Upper lobe of right lung (tissue), 1 donor: ENCODE results near the gene CA6. TPM values are rescaled to one million over a fixed set of nuclear protein-coding genes. Genes with fewer than 3 reads are reported as not detected.

Source experiments
- ATAC-seq: fragments of 200-7000 bp; cut with Tn5 transposase; one replicate; pipeline ENCODE4 v1.9.1; 2020; ENCODE audit warnings: mild to moderate bottlenecking, moderate library complexity
- DNase-seq: peaks from one replicate; pipeline ENCODE4 v3.0.0-alpha.2; 2020
- H3K27ac ChIP-seq: fragments of 200-600 bp; one replicate; pipeline ENCODE4 v1.8.0; 2022
- H3K27me3 ChIP-seq: fragments of 200-600 bp; one replicate; pipeline ENCODE4 v1.8.0; 2022; ENCODE audit warnings: mild to moderate bottlenecking
- H3K36me3 ChIP-seq: fragments of 200-600 bp; one replicate; pipeline ENCODE4 v1.8.0; 2022
- H3K4me1 ChIP-seq: fragments of 200-600 bp; one replicate; pipeline ENCODE4 v1.8.0; 2022
- H3K4me3 ChIP-seq: fragments of 200-600 bp; one replicate; pipeline ENCODE4 v1.8.0; 2022; ENCODE audit warnings: mild to moderate bottlenecking
- H3K9me3 ChIP-seq: fragments of 200-600 bp; one replicate; pipeline ENCODE4 v1.8.0; 2022
- intact Hi-C: fragments of 100-400 bp; cut with DNase I; formaldehyde crosslinking; loops from one replicate; pipeline ENCODE4 v1.11.0; 2022
- total RNA-seq: library from RNA; stranded (reverse); fragmentation: NEBNext Ultra II Directional; extraction: Animal tissue kit (Norgen Biotek cat#: 25700); gene quantifications from one replicate; pipeline ENCODE4 v1.2.1, GENCODE V29; 2021
- TF ChIP-seq, protein P1 (sequence below): fragments of 200-600 bp; IDR thresholded peaks from one replicate; pipeline ENCODE4 v1.8.0; 2022; ENCODE audit warnings: antibody characterized with exemption
- donor health status: DM: no; HTN: yes; CAD: no; lungs with severe emphysema.

The CA6 gene
- total RNA-seq, 1 donor from 2014 or later, result not detected

GRCh38 chr1:8903908-8904650, 41.6 kb upstream of the CA6 start:
- peak; percentile 88 for ATAC-seq
- DNase-seq, result no peak
- Histone ChIP-seq H3K9me3 (no peaks in the 10 kb centered on the region), H3K4me1 (peaks cover 7% of the 10 kb centered on the region), H3K27ac (no peak overlapping the region), H3K36me3 (no peaks in the 10 kb centered on the region), H3K27me3 (no peaks in the 10 kb centered on the region), H3K4me3 (no peak overlapping the region)
- TF ChIP-seq, protein P1, sequence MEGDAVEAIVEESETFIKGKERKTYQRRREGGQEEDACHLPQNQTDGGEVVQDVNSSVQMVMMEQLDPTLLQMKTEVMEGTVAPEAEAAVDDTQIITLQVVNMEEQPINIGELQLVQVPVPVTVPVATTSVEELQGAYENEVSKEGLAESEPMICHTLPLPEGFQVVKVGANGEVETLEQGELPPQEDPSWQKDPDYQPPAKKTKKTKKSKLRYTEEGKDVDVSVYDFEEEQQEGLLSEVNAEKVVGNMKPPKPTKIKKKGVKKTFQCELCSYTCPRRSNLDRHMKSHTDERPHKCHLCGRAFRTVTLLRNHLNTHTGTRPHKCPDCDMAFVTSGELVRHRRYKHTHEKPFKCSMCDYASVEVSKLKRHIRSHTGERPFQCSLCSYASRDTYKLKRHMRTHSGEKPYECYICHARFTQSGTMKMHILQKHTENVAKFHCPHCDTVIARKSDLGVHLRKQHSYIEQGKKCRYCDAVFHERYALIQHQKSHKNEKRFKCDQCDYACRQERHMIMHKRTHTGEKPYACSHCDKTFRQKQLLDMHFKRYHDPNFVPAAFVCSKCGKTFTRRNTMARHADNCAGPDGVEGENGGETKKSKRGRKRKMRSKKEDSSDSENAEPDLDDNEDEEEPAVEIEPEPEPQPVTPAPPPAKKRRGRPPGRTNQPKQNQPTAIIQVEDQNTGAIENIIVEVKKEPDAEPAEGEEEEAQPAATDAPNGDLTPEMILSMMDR, result no peak
- intact Hi-C loops, result no loop called here

GRCh38 chr1:8905582-8906191, 40.0 kb upstream of the CA6 start:
- TF ChIP-seq, protein P1, result no peak
- intact Hi-C loops, result no loop called here
- Histone ChIP-seq H3K4me3 (no peak overlapping the region), H3K36me3 (no peaks in the 10 kb centered on the region), H3K27ac (no peak overlapping the region), H3K27me3 (no peaks in the 10 kb centered on the region), H3K9me3 (no peaks in the 10 kb centered on the region), H3K4me1 (peaks cover 7% of the 10 kb centered on the region)
- ATAC-seq (no peak), DNase-seq (no peak)

DNA sequence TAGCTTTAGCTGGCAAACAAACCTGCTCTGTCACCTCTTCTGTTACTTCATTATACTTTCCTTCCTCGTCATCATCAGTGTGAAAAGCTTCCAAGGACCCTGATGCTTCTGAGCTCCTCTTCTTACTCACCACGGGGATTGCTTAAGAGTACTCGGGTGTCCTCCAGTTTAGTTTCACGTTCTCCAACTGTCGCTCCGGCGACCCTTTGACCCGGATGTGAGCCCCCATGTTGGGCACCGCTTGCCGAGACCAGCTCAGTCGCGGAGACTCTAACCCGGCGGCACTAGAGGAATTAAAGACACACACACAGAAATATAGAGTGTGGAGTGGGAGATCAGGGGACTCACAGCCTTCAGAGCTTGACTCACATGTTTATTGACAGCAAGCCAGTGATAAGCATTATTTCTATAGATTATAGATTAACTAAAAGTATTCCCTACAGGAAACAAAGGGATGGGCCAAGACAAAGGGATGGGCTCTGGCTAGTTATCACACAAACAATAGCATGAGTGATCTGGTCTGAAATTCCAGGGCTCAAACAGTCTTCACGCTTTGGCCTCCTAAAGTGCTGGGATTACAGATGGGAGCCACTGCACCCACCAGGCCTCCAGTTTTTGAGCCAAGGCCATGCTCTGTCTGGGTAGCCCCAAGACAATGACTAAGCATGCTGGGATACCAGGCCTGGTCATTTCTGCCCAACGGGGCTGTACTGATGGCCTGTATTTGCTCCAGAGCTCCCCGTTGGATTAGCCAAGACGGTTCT, 37.1 kb upstream of the CA6 start:
- DNase-seq, result no peak
- Histone ChIP-seq H3K36me3 (no peaks in the 10 kb centered on the region), H3K27ac (no peak overlapping the region), H3K27me3 (no peaks in the 10 kb centered on the region), H3K9me3 (no peaks in the 10 kb centered on the region), H3K4me1 (peaks cover 7% of the 10 kb centered on the region), H3K4me3 (no peak overlapping the region)
- intact Hi-C loops, result no loop called here
- ATAC-seq, result no peak
- TF ChIP-seq, protein P1, result no peak

- Histone ChIP-seq H3K36me3 (no peaks in the 10 kb centered on the region), H3K27me3 (no peaks in the 10 kb centered on the region), H3K27ac (no peak overlapping the region), H3K9me3 (no peaks in the 10 kb centered on the region), H3K4me1 (no peaks in the 10 kb centered on the region), H3K4me3 (no peak overlapping the region)
- intact Hi-C loops, result no loop called here
- ATAC-seq (no peak), DNase-seq (no peak)
- TF ChIP-seq, protein P1, result no peak
These were observed 35.3 kb upstream of the CA6 start for GRCh38 chr1:8910331-8910730.

DNA sequence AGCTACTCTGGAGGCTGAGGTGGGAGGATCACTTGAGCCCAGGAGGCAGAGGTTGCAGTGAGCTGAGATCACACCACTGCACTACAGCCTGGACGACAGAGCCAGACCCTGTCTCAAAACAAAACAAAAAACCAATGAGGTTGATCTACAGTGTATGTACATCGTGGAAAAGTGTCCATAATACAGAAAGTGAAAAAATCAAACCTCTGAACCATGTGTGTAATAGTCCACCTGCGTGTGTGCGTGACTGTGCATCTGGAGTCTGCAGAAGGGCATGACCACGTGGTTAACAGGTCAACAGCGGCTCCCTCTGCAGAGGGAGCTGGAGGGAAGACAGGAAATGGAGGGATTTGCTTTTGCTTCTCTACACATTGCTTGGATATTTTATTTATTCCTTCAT, 34.8 kb upstream of the CA6 start:
- no peaks in the 10 kb centered on the region for H3K4me1 ChIP-seq
- H3K27ac ChIP-seq, result no peak overlapping the region
- DNase-seq (no peak), ATAC-seq (no peak)
- no peaks in the 10 kb centered on the region for H3K9me3 ChIP-seq
- intact Hi-C loops, result no loop called here
- no peaks in the 10 kb centered on the region for H3K27me3 ChIP-seq
- TF ChIP-seq, protein P1, result no peak
- no peaks in the 10 kb centered on the region for H3K36me3 ChIP-seq
- no peak overlapping the region for H3K4me3 ChIP-seq
